ENCODE measurements around the gene TEAD2.
"Not testable (repeated sequence)": the region's sequence is repeated elsewhere in the genome, so short reads cannot be mapped to it uniquely, and the experiment has no call there.

The TEAD2 gene

GRCh38 chr19:49331616-49332055, 30.6 kb downstream of the TEAD2 start:
- DNase-seq (ENCODE audit: low read depth), result peak; percentile 53

- not testable (repeated sequence) for DNase-seq (ENCODE audit: low read depth)
Observed at GRCh38 chr19:49331187-49331586, 31.0 kb downstream of the TEAD2 start.

GRCh38 chr19:49328741-49329140, 33.5 kb downstream of the TEAD2 start:
- no peak for DNase-seq (ENCODE audit: low read depth)

- peak; percentile 49 for DNase-seq (ENCODE audit: low read depth)
Observed at GRCh38 chr19:49327878-49328544, 34.2 kb downstream of the TEAD2 start.

GRCh38 chr19:49326165-49326704, 36.0 kb downstream of the TEAD2 start:
- no peak for DNase-seq (ENCODE audit: low read depth)

- not testable (repeated sequence) for DNase-seq (ENCODE audit: low read depth)
Observed at GRCh38 chr19:49325756-49326155, 36.5 kb downstream of the TEAD2 start.

- DNase-seq (ENCODE audit: low read depth), result no peak
Observed at GRCh38 chr19:49324801-49325576, 37.2 kb downstream of the TEAD2 start, which contains the start of gene SLC6A16. TSS of gene SLC6A16 (minus strand) at chr19:49325191. CDS start at chr19:49311347, 13,844 bp downstream.

GRCh38 chr19:49318296-49318695, 43.9 kb downstream of the TEAD2 start:
- no peak for DNase-seq (ENCODE audit: low read depth)

GRCh38 chr19:49316284-49316683, 45.9 kb downstream of the TEAD2 start:
- no peak for DNase-seq (ENCODE audit: low read depth)

GRCh38 chr19:49315111-49315510, 47.1 kb downstream of the TEAD2 start:
- DNase-seq (ENCODE audit: low read depth), result no peak

- DNase-seq (ENCODE audit: low read depth), result no peak
Observed at GRCh38 chr19:49309087-49309486, 53.1 kb downstream of the TEAD2 start.

GRCh38 chr19:49306734-49307133, 55.5 kb downstream of the TEAD2 start:
- peak; percentile 7 for DNase-seq (ENCODE audit: low read depth)

GRCh38 chr19:49301866-49302252, 60.4 kb downstream of the TEAD2 start:
- no peak for DNase-seq (ENCODE audit: low read depth)

- DNase-seq (ENCODE audit: low read depth), result peak; percentile 67
Observed at GRCh38 chr19:49301165-49301865, 60.9 kb downstream of the TEAD2 start.

- DNase-seq (ENCODE audit: low read depth), result not testable (repeated sequence)
Observed at GRCh38 chr19:49298653-49299052, 63.6 kb downstream of the TEAD2 start.

- no peak for DNase-seq (ENCODE audit: low read depth)
Observed at GRCh38 chr19:49297403-49297802, 64.8 kb downstream of the TEAD2 start.

- no peak for DNase-seq (ENCODE audit: low read depth)
Observed at GRCh38 chr19:49295208-49295880, 66.9 kb downstream of the TEAD2 start.

- DNase-seq (ENCODE audit: low read depth), result no peak
Observed at GRCh38 chr19:49294401-49294800, 67.8 kb downstream of the TEAD2 start.
